GM10248 (cell line): ENCODE measurements around the gene ZNF273.
"Not testable (repeated sequence)": the region's sequence is repeated elsewhere in the genome, so short reads cannot be mapped to it uniquely, and the experiment has no call there.

Experiments used
- CTCF ChIA-PET: fragments of 300-600 bp; sonication (Branson Sonifier 250); formaldehyde crosslinking; extraction: SDS; loops from one replicate; lab custom pipeline; 2021; ENCODE audit warnings: antibody characterized with exemption; lab: Yijun Ruan, JAX
- POLR2A ChIA-PET: fragments of 350-650 bp; sonication (Branson Sonifier 250); formaldehyde crosslinking; extraction: SDS; loops from one replicate; lab custom pipeline; 2020; ENCODE audit warnings: antibody characterized with exemption; lab: Yijun Ruan, JAX
- DNase-seq: peaks from one replicate; pipeline ENCODE4 v3.0.0; 2012; ENCODE audit errors: extremely low spot score
- CTCF ChIP-seq: IDR thresholded peaks from 2 replicates; pipeline ENCODE4 v1.5.1; 2012; ENCODE audit warnings: mild to moderate bottlenecking, low read depth; ENCODE audit errors: extremely low read depth, missing control alignments, control extremely low read depth

The ZNF273 gene

GRCh38 chr7:64889686-64890162 lies 13.3 kb upstream of the ZNF273 start:
- ChIA-PET POLR2A (no interaction called here), CTCF (no interaction called here)
- no peak for TF ChIP-seq CTCF
- DNase-seq: no peak

- CTCF ChIA-PET, DNase-seq, POLR2A ChIA-PET: not testable (repeated sequence)
These were observed 12.8 kb upstream of the ZNF273 start for GRCh38 chr7:64890273-64890672.

GRCh38 chr7:64890761-64891362 lies 12.2 kb upstream of the ZNF273 start:
- DNase-seq: peak; percentile 5
- no peak for TF ChIP-seq CTCF
- CTCF ChIA-PET: no interaction called here
- POLR2A ChIA-PET: no interaction called here

GRCh38 chr7:64891363-64892081 lies 11.6 kb upstream of the ZNF273 start:
- DNase-seq, POLR2A ChIA-PET: not testable (repeated sequence)
- CTCF ChIA-PET: interaction anchor here (0.6 kb wide), 1 partner anchor 12 kb away, joined by 3 read pairs; the partner anchor contains the start of gene ZNF273

GRCh38 chr7:64892116-64892515 lies 11.0 kb upstream of the ZNF273 start:
- DNase-seq: no peak
- TF ChIP-seq CTCF: no peak
- ChIA-PET POLR2A (no interaction called here), CTCF (interaction anchor here (0.6 kb wide), 1 partner anchor 11 kb away, joined by 3 read pairs; the partner anchor contains the start of gene ZNF273)

- no peak for TF ChIP-seq CTCF
- CTCF ChIA-PET: no interaction called here
- POLR2A ChIA-PET: interaction anchor here (0.7 kb wide), 1 partner anchor 174 kb away, joined by 5 read pairs; no protein-coding TSS in a partner anchor
- DNase-seq: no peak
These were observed 10.3 kb upstream of the ZNF273 start for GRCh38 chr7:64892666-64893309.

- no peak for TF ChIP-seq CTCF
- ChIA-PET POLR2A (interaction anchor here (0.7 kb wide), 1 partner anchor 175 kb away, joined by 5 read pairs; no protein-coding TSS in a partner anchor), CTCF (no interaction called here)
- DNase-seq: no peak
These were observed 9.7 kb upstream of the ZNF273 start for GRCh38 chr7:64893401-64893800.

- DNase-seq, POLR2A ChIA-PET: not testable (repeated sequence)
- CTCF ChIA-PET: interaction anchor here (0.9 to 1.0 kb wide), 2 partner anchors 14 to 50 kb away, joined by 3 read pairs; no protein-coding TSS in a partner anchor
These were observed 640 bp upstream of the ZNF273 start for GRCh38 chr7:64902461-64902805.
